ENCODE measurements around the gene C4B. TPM values are rescaled to one million over a fixed set of nuclear protein-coding genes. Genes with fewer than 3 reads are reported as not detected.
A peak's percentile ranks its signal among the peaks of the same experiment; 100 is the strongest.

C4B gene
- total RNA-seq, 1 donor from 2014 or later = 3.2 TPM

GRCh38 chr6:32070814-32071543 is 56.4 kb downstream of the C4B start:
- DNase-seq (ENCODE audit: low read depth) = no peak
- Histone ChIP-seq H3K9ac (ENCODE audit: low read length) (no peak overlapping the region), H3K9me3 (ENCODE audit: insufficient read depth, low read depth, low read length) (no peaks in the 10 kb centered on the region), H3K27ac (ENCODE audit: low read depth, low read length) (no peak overlapping the region), H3K4me2 (ENCODE audit: low read length) (no peak overlapping the region), H4K20me1 (ENCODE audit: insufficient read depth, low read length) (no peaks in the 10 kb centered on the region), H3K79me2 (ENCODE audit: insufficient read depth, low read length) (no peaks in the 10 kb centered on the region), H3K27me3 (ENCODE audit: insufficient read depth, low read length) (peaks cover 27% of the 10 kb centered on the region), H3K36me3 (ENCODE audit: insufficient read depth, low read length) (no peaks in the 10 kb centered on the region), H3K4me1 (ENCODE audit: insufficient read depth, low read length) (peaks cover 9% of the 10 kb centered on the region), H3K4me3 (ENCODE audit: insufficient read depth, low read depth, low read length) (no peak overlapping the region), H2AFZ (ENCODE audit: low read depth, low read length) (no peak overlapping the region)
- no peak for FAIRE-seq
- H3K9me3 Mint-ChIP-seq (ENCODE audit: unreplicated experiment) = peaks cover 4% of the 10 kb centered on the region
- no peak overlapping the region for H3K4me3 Mint-ChIP-seq (ENCODE audit: unreplicated experiment)
- H3K36me3 Mint-ChIP-seq (ENCODE audit: low read depth, unreplicated experiment) = peaks cover 2% of the 10 kb centered on the region
- H3K27ac Mint-ChIP-seq (ENCODE audit: unreplicated experiment) = no peak overlapping the region
- peaks cover 51% of the 10 kb centered on the region for H3K27me3 Mint-ChIP-seq (ENCODE audit: low read depth, unreplicated experiment)
- no peak for TF ChIP-seq EZH2 (IDR thresholded peaks at IDR 0.05; ENCODE audit: insufficient read depth, low read length)
- no peak for TF ChIP-seq CTCF (IDR thresholded peaks at IDR 0.05; ENCODE audit: insufficient read depth, low read depth, low read length)
- H3K4me1 Mint-ChIP-seq (ENCODE audit: low read depth, unreplicated experiment) = peaks cover 13% of the 10 kb centered on the region

- H2AFZ ChIP-seq (ENCODE audit: low read depth, low read length) = no peak overlapping the region
- Mint-ChIP-seq H3K27me3 (ENCODE audit: low read depth, unreplicated experiment) (peaks cover 39% of the 10 kb centered on the region), H3K27ac (ENCODE audit: unreplicated experiment) (no peak overlapping the region), H3K4me1 (ENCODE audit: low read depth, unreplicated experiment) (peaks cover 19% of the 10 kb centered on the region), H3K4me3 (ENCODE audit: unreplicated experiment) (peak overlapping the region; percentile 36), H3K36me3 (ENCODE audit: low read depth, unreplicated experiment) (no peaks in the 10 kb centered on the region), H3K9me3 (ENCODE audit: unreplicated experiment) (peaks cover 4% of the 10 kb centered on the region)
- H3K9ac ChIP-seq (ENCODE audit: low read length) = no peak overlapping the region
- no peak overlapping the region for H3K4me3 ChIP-seq (ENCODE audit: insufficient read depth, low read depth, low read length)
- H3K4me1 ChIP-seq (ENCODE audit: insufficient read depth, low read length) = peaks cover 16% of the 10 kb centered on the region
- no peak for TF ChIP-seq CTCF (IDR thresholded peaks at IDR 0.05; ENCODE audit: insufficient read depth, low read depth, low read length)
- TF ChIP-seq EZH2 (IDR thresholded peaks at IDR 0.05; ENCODE audit: insufficient read depth, low read length) = no peak
- no peaks in the 10 kb centered on the region for H3K79me2 ChIP-seq (ENCODE audit: insufficient read depth, low read length)
- no peak for DNase-seq (ENCODE audit: low read depth)
- no peaks in the 10 kb centered on the region for H4K20me1 ChIP-seq (ENCODE audit: insufficient read depth, low read length)
- H3K27ac ChIP-seq (ENCODE audit: low read depth, low read length) = no peak overlapping the region
- no peaks in the 10 kb centered on the region for H3K9me3 ChIP-seq (ENCODE audit: insufficient read depth, low read depth, low read length)
- no peak overlapping the region for H3K4me2 ChIP-seq (ENCODE audit: low read length)
- FAIRE-seq = no peak
- H3K27me3 ChIP-seq (ENCODE audit: insufficient read depth, low read length) = peaks cover 27% of the 10 kb centered on the region
- no peaks in the 10 kb centered on the region for H3K36me3 ChIP-seq (ENCODE audit: insufficient read depth, low read length)
These were observed 58.5 kb downstream of the C4B start for GRCh38 chr6:32073101-32073500.

- DNase-seq (ENCODE audit: low read depth) = no peak
- no peak for FAIRE-seq
- Histone ChIP-seq H3K9ac (ENCODE audit: low read length) (no peak overlapping the region), H3K79me2 (ENCODE audit: insufficient read depth, low read length) (no peaks in the 10 kb centered on the region), H3K4me1 (ENCODE audit: insufficient read depth, low read length) (peaks cover 16% of the 10 kb centered on the region), H3K4me3 (ENCODE audit: insufficient read depth, low read depth, low read length) (no peak overlapping the region), H2AFZ (ENCODE audit: low read depth, low read length) (no peak overlapping the region), H4K20me1 (ENCODE audit: insufficient read depth, low read length) (no peaks in the 10 kb centered on the region), H3K27ac (ENCODE audit: low read depth, low read length) (no peak overlapping the region), H3K9me3 (ENCODE audit: insufficient read depth, low read depth, low read length) (no peaks in the 10 kb centered on the region), H3K4me2 (ENCODE audit: low read length) (no peak overlapping the region), H3K27me3 (ENCODE audit: insufficient read depth, low read length) (peaks cover 28% of the 10 kb centered on the region), H3K36me3 (ENCODE audit: insufficient read depth, low read length) (no peaks in the 10 kb centered on the region)
- Mint-ChIP-seq H3K9me3 (ENCODE audit: unreplicated experiment) (peaks cover 4% of the 10 kb centered on the region), H3K27ac (ENCODE audit: unreplicated experiment) (no peak overlapping the region), H3K27me3 (ENCODE audit: low read depth, unreplicated experiment) (peaks cover 40% of the 10 kb centered on the region), H3K4me1 (ENCODE audit: low read depth, unreplicated experiment) (peaks cover 19% of the 10 kb centered on the region), H3K36me3 (ENCODE audit: low read depth, unreplicated experiment) (no peaks in the 10 kb centered on the region), H3K4me3 (ENCODE audit: unreplicated experiment) (no peak overlapping the region)
- TF ChIP-seq EZH2 (IDR thresholded peaks at IDR 0.05; ENCODE audit: insufficient read depth, low read length) (no peak), CTCF (IDR thresholded peaks at IDR 0.05; ENCODE audit: insufficient read depth, low read depth, low read length) (no peak)
These were observed 59.0 kb downstream of the C4B start for GRCh38 chr6:32073613-32074012.

Measured in astrocyte (in vitro differentiated cells and primary cell).